ENCODE measurements around the gene ZFAND3.
A peak's percentile ranks its signal among the peaks of the same experiment; 100 is the strongest.

DNA sequence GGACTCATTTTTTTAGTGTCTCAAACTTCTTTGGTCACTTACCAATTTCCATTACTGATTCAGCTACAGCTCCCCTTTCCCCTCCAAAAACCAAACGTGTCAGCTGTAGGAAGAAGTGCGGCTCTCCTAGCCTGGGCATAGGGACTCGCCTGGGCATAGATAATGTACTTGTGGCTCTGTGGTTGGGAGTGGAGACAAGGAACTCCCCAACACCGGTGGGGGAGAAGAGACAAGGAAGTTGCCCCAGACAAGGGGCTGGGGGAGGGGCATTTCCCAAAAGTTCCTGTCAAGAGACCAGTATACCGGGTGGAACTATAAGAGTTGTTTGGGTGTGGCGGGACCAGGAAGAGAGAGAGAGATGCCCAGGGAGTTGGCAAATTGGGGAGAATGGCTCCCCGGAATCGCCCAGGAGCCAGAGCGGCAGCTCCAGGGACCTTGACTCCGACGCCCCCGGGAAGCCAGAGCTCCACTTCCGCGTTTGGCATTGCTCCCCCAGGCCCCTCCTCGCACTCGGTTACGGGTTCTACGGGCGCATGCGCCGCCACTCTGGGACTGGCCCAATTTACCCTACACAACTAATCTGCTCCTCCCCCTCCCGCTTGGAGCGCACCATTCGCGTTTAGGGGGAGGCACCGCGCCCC, 871 bp upstream of the ZFAND3 start:
- TF ChIP-seq POLR2A (IDR thresholded peaks at IDR 0.05; ENCODE audit: low read length) (peak; percentile 97), GATA1 (IDR thresholded peaks at IDR 0.05; ENCODE audit: low read depth, low read length) (no peak)

All from erythroblast (primary cell).